Small intestine (tissue), 7 donors: Measurements from ENCODE around the gene PLXDC2. TPM values are rescaled to one million over a fixed set of nuclear protein-coding genes. Genes with fewer than 3 reads are reported as not detected.

Source experiments
- DNase-seq, 2 donors: peaks; one replicate each; pipeline versions ENCODE4 v3.0.0 to v3.0.0-alpha.2; 2013
- FAIRE-seq: peaks from 2 replicates; lab custom pipeline; 2012; peaks lifted over from hg19 to GRCh38; lab: Jason Lieb, UNC
- H3K27ac ChIP-seq, 3 donors: one replicate each; pipeline ENCODE4 v1.5.1; 2013; ENCODE audit warnings: low read length in 2 of 3, mild to moderate bottlenecking in 2 of 3, control low read depth in 1 of 3, inconsistent platforms in 1 of 3, low read depth in 1 of 3, moderate library complexity in 1 of 3
- H3K27me3 ChIP-seq, 3 donors: one replicate each; pipeline ENCODE4 v1.6.1; 2013; ENCODE audit warnings: low read length in 3 of 3, inconsistent platforms in 1 of 3; ENCODE audit not compliant: control insufficient read depth in 3 of 3, insufficient read depth in 3 of 3
- H3K36me3 ChIP-seq, 3 donors: one replicate each; pipeline ENCODE4 v1.6.1; 2013; ENCODE audit warnings: low read length in 3 of 3, inconsistent platforms in 1 of 3, low read depth in 1 of 3, mild to moderate bottlenecking in 1 of 3, moderate library complexity in 1 of 3; ENCODE audit not compliant: control insufficient read depth in 3 of 3, insufficient read depth in 2 of 3
- H3K4me1 ChIP-seq, 3 donors: one replicate each; pipeline ENCODE4 v1.6.1; 2013; ENCODE audit warnings: low read length in 2 of 3, inconsistent platforms in 1 of 3, low read depth in 1 of 3, mild to moderate bottlenecking in 1 of 3, moderate library complexity in 1 of 3; ENCODE audit not compliant: control insufficient read depth in 3 of 3, insufficient read depth in 2 of 3
- H3K4me3 ChIP-seq, 3 donors: one replicate each; pipeline ENCODE4 v1.5.1; 2013; ENCODE audit warnings: low read length in 3 of 3, control low read depth in 1 of 3, inconsistent platforms in 1 of 3, low read depth in 1 of 3, mild to moderate bottlenecking in 1 of 3, moderate library complexity in 1 of 3
- H3K9me3 ChIP-seq, 2 donors: one replicate each; pipeline ENCODE4 v1.6.1; 2013; ENCODE audit warnings: low read depth in 1 of 2, low read length in 1 of 2; ENCODE audit not compliant: control insufficient read depth in 2 of 2, insufficient read depth in 1 of 2
- WGBS, 3 donors: extraction: QIAGEN DNeasy Blood & Tissue Kit; methylation state at CpG; one replicate each; pipeline ENCODE4 v1.1.7; 2013; 5-methylcytosine and 5-hydroxymethylcytosine counted together
- polyA plus RNA-seq, 4 donors: library from polyadenylated mRNA; stranded (reverse) in 3 of 4; unstranded in 1 of 4; fragments of 200-250 nt in 3 of 4; fragments of 120-200 nt in 1 of 4; gene quantifications; one replicate each; pipeline versions ENCODE4 v1.2.1 to v1.2.3, GENCODE V29; 2013
- donor health status: healthy with polysubstance abuse.
- donor health status: control.
- donor health status: control.
- donor health status: Bipolar disorder and iron deficiency.
- donor health status: healthy.

The PLXDC2 gene
- polyA plus RNA-seq, 4 donors = 0.81 to 18.3 (median 3.4) TPM

GRCh38 chr10:19935176-19935575 lies 118.9 kb downstream of the PLXDC2 start:
- no peak overlapping the region for H3K27ac ChIP-seq
- no peaks in the 10 kb centered on the region for H3K27me3 ChIP-seq
- WGBS, 3 donors = 68 to 78% (median 74%) methylated on average over 3 of the region's 3 CpGs
- H3K9me3 ChIP-seq = no peaks in the 10 kb centered on the region
- H3K36me3 ChIP-seq = peaks cover 0 to 2% (median 0%) of the 10 kb centered on the region in 3 donors
- no peak overlapping the region for H3K4me3 ChIP-seq
- FAIRE-seq (no peak), DNase-seq (no peak)
- H3K4me1 ChIP-seq = peaks cover 0 to 4% (median 4%) of the 10 kb centered on the region in 3 donors

- Histone ChIP-seq H3K4me3 (no peak overlapping the region), H3K36me3 (peaks cover 0 to 5% (median 0%) of the 10 kb centered on the region in 3 donors), H3K27me3 (no peaks in the 10 kb centered on the region), H3K27ac (no peak overlapping the region), H3K9me3 (no peaks in the 10 kb centered on the region), H3K4me1 (peaks cover 0 to 4% (median 0%) of the 10 kb centered on the region in 3 donors)
- FAIRE-seq (no peak), DNase-seq (no peak)
- 91 to 98% (median 96%) methylated on average over 2 of the region's 2 CpGs for WGBS, 3 donors
These were observed 120.1 kb downstream of the PLXDC2 start for GRCh38 chr10:19936289-19936688.

- Histone ChIP-seq H3K27ac (no peak overlapping the region), H3K4me1 (no peaks in the 10 kb centered on the region), H3K27me3 (no peaks in the 10 kb centered on the region), H3K9me3 (no peaks in the 10 kb centered on the region), H3K4me3 (no peak overlapping the region), H3K36me3 (peaks cover 0 to 6% (median 0%) of the 10 kb centered on the region in 3 donors)
- FAIRE-seq = no peak
- 85 to 94% (median 88%) methylated on average over 1 of the region's 1 CpG for WGBS, 3 donors
- no peak for DNase-seq
These were observed 121.8 kb downstream of the PLXDC2 start for GRCh38 chr10:19937989-19938388.

- no peaks in the 10 kb centered on the region for H3K9me3 ChIP-seq
- no peaks in the 10 kb centered on the region for H3K27me3 ChIP-seq
- H3K4me3 ChIP-seq = no peak overlapping the region
- DNase-seq = no peak
- H3K36me3 ChIP-seq = peaks cover 0 to 3% (median 0%) of the 10 kb centered on the region in 3 donors
- H3K4me1 ChIP-seq = no peaks in the 10 kb centered on the region
- no peak overlapping the region for H3K27ac ChIP-seq
- WGBS, 3 donors = 71 to 86% (median 74%) methylated on average over 6 of the region's 6 CpGs
- no peak for FAIRE-seq
These were observed 125.1 kb downstream of the PLXDC2 start for GRCh38 chr10:19941206-19941880.

GRCh38 chr10:19944911-19945663 lies 128.9 kb downstream of the PLXDC2 start:
- WGBS, 3 donors = 79 to 89% (median 88%) methylated on average over 6 of the region's 6 CpGs
- no peak overlapping the region for H3K4me3 ChIP-seq
- FAIRE-seq (no peak), DNase-seq (no peak)
- no peaks in the 10 kb centered on the region for H3K27me3 ChIP-seq
- peaks cover 0 to 3% (median 0%) of the 10 kb centered on the region in 3 donors for H3K36me3 ChIP-seq
- peaks cover 0 to 3% (median 0%) of the 10 kb centered on the region in 3 donors for H3K4me1 ChIP-seq
- no peaks in the 10 kb centered on the region for H3K9me3 ChIP-seq
- no peak overlapping the region for H3K27ac ChIP-seq

- Histone ChIP-seq H3K9me3 (no peaks in the 10 kb centered on the region), H3K27ac (no peak overlapping the region), H3K4me3 (no peak overlapping the region), H3K36me3 (peaks cover 0 to under 1% (median 0%) of the 10 kb centered on the region in 3 donors), H3K4me1 (peaks cover 0 to 3% (median 0%) of the 10 kb centered on the region in 3 donors), H3K27me3 (no peaks in the 10 kb centered on the region)
- FAIRE-seq (no peak), DNase-seq (no peak)
- 86 to 94% (median 89%) methylated on average over 4 of the region's 4 CpGs for WGBS, 3 donors
These were observed 130.0 kb downstream of the PLXDC2 start for GRCh38 chr10:19946245-19946644.

GRCh38 chr10:19946791-19947190 lies 130.6 kb downstream of the PLXDC2 start:
- H3K36me3 ChIP-seq = no peaks in the 10 kb centered on the region
- H3K9me3 ChIP-seq = no peaks in the 10 kb centered on the region
- H3K27ac ChIP-seq = no peak overlapping the region
- H3K27me3 ChIP-seq = no peaks in the 10 kb centered on the region
- DNase-seq = no peak
- no peak overlapping the region for H3K4me3 ChIP-seq
- no peak for FAIRE-seq
- peaks cover 0 to 3% (median 0%) of the 10 kb centered on the region in 3 donors for H3K4me1 ChIP-seq
- WGBS, 3 donors = 91 to 92% (median 91%) methylated on average over 8 of the region's 8 CpGs

GRCh38 chr10:19947215-19947614 lies 131.0 kb downstream of the PLXDC2 start:
- 45 to 72% (median 61%) methylated on average over 3 of the region's 3 CpGs for WGBS, 3 donors
- no peak for FAIRE-seq

More at GRCh38 chr10:19947215-19947614, 131.0 kb downstream of the PLXDC2 start:
- Histone ChIP-seq H3K36me3 (no peaks in the 10 kb centered on the region), H3K27me3 (no peaks in the 10 kb centered on the region), H3K4me3 (no peak overlapping the region), H3K9me3 (no peaks in the 10 kb centered on the region), H3K4me1 (peaks cover 0 to 3% (median 0%) of the 10 kb centered on the region in 3 donors), H3K27ac (no peak overlapping the region)
- no peak for DNase-seq
